ENCODE measurements around the gene RAB3IL1. TPM values are rescaled to one million over a fixed set of nuclear protein-coding genes. Genes with fewer than 3 reads are reported as not detected.

The RAB3IL1 gene
- total and polyA plus RNA-seq, 9 of the 15 experiments (the other 6 are each of a cell fraction or from before 2014, with no cell fraction given) = 0.15 to 42.6 (median 15.5) TPM

- TF ChIP-seq ETV6 (IDR thresholded peaks at IDR 0.05; ENCODE audit: borderline replicate concordance in 1 of 2, low read depth in 2 of 2, low read length in 1 of 2) = no peak
- TF ChIP-seq ETV6 (CRISPR knock-in tag; IDR thresholded peaks at IDR 0.05; ENCODE audit: borderline replicate concordance) = no peak
- TF ChIP-seq HMBOX1 (IDR thresholded peaks at IDR 0.05) = no peak
- TF ChIP-seq YY1 (IDR thresholded peaks at IDR 0.05; ENCODE audit: borderline replicate concordance in 1 of 3, control insufficient read depth in 1 of 3, extremely low read depth in 1 of 3, insufficient read depth in 3 of 3, insufficient read length in 1 of 3, insufficient replicate concordance in 2 of 3, low read depth in 1 of 3, low read length in 2 of 3) = no peak
- no peak for TF ChIP-seq HMGXB4 (CRISPR knock-in tag; IDR thresholded peaks at IDR 0.05)
- no peak for TF ChIP-seq ZNF316 (IDR thresholded peaks at IDR 0.05)
- TF ChIP-seq SIN3B (IDR thresholded peaks at IDR 0.05; ENCODE audit: low read depth) = no peak
- peak; percentile 89 for TF ChIP-seq TAL1 (IDR thresholded peaks at IDR 0.05)
- no peak for TF ChIP-seq SAFB (IDR thresholded peaks at IDR 0.05; ENCODE audit: borderline replicate concordance, low read depth, low read length)
- TF ChIP-seq ZNF407 (IDR thresholded peaks at IDR 0.05; ENCODE audit: low read depth) = no peak
- TF ChIP-seq NEUROD1 (IDR thresholded peaks at IDR 0.05; ENCODE audit: borderline replicate concordance, low read depth, low read length, partially characterized antibody) = peak; percentile 30
- TF ChIP-seq MYC (IDR thresholded peaks at IDR 0.05; ENCODE audit: low read depth, low read length) = peak; percentile 33; the same call in 1 of the 2 replicates
- TF ChIP-seq MYC (CRISPR knock-in tag; IDR thresholded peaks at IDR 0.05; ENCODE audit: borderline replicate concordance, low read depth) = no peak
- no peak for TF ChIP-seq U2AF2 (optimal IDR thresholded peaks at IDR 0.05; ENCODE audit: low read depth, low read length)
- TF ChIP-seq CTCFL (IDR thresholded peaks at IDR 0.05; ENCODE audit: borderline replicate concordance, insufficient read depth, low read depth, low read length, poor library complexity, severe bottlenecking) = no peak
These were observed 49.4 kb upstream of the RAB3IL1 start (continued) for GRCh38 chr11:61966734-61967115.

Measured in K562 (cell line).